Right renal cortex interstitium (tissue), 3 donors: ENCODE results near the gene DERA. TPM values are rescaled to one million over a fixed set of nuclear protein-coding genes. Genes with fewer than 3 reads are reported as not detected.
"Not testable (repeated sequence)": the region's sequence is repeated elsewhere in the genome, so short reads cannot be mapped to it uniquely, and the experiment has no call there.

Experiments
- DNase-seq, 3 donors: peaks; one replicate each; pipeline ENCODE4 v3.0.0-alpha.2; 2013; ENCODE audit warnings: low read depth in 3 of 3, low spot score in 2 of 3
- polyA plus RNA-seq, 3 donors: library from polyadenylated mRNA; unstranded; fragments of 120-200 nt; gene quantifications; one replicate each; pipeline ENCODE4 v1.2.1, GENCODE V29; 2013; ENCODE audit not compliant: insufficient read length in 3 of 3

Gene DERA
- polyA plus RNA-seq, 3 donors: 45.3 to 49.1 (median 49.1) TPM

GRCh38 chr12:15997910-15998309 is 86.8 kb downstream of the DERA start:
- DNase-seq: no peak

DNA sequence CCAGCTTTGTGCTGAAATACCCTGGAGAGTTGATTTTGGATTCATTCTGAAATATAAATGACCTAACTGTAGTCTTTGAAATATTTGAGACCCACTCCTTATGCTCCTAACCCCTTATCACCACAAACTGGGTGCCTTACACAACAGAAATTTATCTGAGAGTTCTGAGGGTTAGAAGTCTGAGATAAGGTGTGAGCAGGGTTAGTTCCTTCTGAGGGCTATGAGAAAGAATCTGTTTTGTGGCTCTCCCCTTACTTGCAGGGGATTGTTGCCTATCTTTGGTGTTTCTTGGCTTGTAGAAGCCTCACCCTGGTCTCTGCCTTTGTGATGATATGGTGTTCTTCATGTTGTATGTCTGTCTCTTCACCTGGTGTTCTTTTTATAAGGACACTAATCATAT is 91.7 kb downstream of the DERA start:
- no peak for DNase-seq

- DNase-seq: no peak
Observed at GRCh38 chr12:16003460-16003859, 92.3 kb downstream of the DERA start.

- DNase-seq: no peak
Observed at GRCh38 chr12:16006752-16007151, 95.6 kb downstream of the DERA start.

GRCh38 chr12:16008421-16008824 is 97.3 kb downstream of the DERA start:
- no peak for DNase-seq

- no peak for DNase-seq
Observed at GRCh38 chr12:16012117-16012516, 101.0 kb downstream of the DERA start.

DNA sequence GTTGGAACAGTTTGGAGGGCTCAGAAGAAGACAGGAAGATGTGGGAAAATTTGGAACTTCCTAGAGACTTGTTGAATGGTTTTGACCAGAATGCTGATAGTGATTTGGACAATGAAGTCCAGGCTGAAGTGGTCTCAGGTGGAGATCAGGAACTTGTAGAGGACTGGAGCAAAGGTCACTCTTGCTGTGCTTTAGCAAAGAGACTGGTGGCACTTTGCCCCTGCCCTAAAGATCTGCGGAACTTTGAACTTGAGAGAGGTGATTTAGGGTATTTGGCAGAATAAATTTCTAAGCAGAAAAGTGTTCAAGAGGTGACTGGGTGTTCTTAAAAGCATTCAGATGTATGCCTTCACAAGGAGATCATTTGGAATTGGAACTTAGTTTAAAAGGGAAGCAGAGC is 102.6 kb downstream of the DERA start:
- not testable (repeated sequence) for DNase-seq

DNA sequence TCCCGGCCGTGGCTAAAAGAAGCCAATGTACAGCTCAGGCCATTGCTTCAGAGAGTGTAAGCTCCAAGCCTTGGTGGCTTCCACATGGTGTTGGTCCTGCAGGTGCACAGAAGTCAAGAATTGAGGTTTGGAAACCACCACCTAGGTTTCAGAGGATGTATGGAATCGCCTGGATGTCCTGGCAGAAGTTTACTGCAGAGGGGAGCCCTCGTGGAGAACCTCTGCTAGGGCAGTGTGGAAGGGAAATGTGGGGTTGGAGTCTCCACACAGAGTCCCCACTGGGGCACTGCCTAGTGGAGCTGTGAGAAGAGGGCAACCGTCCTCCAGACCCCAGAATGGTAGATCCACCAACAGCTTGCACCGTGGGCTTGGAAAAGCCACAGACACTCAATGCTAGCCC is 103.3 kb downstream of the DERA start:
- DNase-seq: not testable (repeated sequence)

- DNase-seq: no peak
Observed at GRCh38 chr12:16016748-16017147, 105.6 kb downstream of the DERA start.

DNA sequence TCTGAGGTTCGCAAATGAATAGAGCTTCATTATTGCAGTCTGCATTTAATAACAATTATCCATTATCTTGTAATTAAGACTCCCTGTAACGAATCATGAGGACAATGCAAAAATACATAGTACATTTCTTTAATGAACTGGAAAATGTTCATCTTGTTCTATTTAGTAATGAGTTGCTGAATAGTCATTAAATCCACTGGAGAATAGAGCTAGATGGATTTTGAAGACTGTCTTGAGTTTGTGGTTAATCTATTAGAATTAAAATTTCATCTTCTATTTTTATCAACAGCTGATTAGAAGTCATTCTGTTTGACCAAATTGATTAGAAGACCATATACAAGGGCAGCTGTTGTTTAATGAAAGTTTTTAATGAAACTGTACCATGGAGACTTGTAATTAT is 107.2 kb downstream of the DERA start:
- DNase-seq: no peak

DNA sequence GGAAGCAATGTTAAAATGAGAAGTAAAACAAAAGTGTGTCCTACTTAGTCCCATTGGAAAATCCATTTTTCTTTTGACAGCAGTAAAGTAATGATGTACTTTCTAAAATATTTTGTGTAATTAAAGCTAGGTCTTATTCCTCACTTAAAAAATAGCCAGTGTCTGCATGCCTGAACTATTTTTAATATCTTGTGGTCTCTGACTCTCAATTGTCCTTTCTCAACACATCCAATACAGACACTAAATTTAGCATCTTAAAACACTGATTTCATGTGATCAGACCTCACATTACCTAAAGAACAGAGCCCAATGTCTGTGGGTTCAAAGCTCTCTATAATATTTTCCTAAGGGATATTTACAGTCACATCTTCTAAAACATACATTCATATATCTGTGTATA is 108.0 kb downstream of the DERA start:
- no peak for DNase-seq

DNA sequence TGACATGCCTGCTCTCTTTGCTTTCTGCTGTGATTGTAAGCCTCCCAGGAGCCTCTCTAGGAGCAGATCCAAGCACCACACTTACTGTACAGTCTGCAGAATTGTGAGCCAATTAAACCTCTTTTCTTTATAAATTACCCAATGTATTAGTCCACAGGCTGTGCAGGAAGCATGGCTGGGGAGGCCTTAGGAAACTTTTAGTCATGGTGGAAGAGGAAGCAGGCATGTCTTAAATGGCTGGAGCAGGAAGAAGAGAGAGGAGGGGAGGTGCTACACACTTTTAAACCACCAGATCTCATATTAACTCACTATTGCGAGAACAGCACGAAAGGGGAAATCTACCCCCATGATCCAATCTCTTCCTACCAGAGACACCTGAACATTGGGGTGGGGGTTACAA is 108.9 kb downstream of the DERA start:
- DNase-seq: no peak

- no peak for DNase-seq
Observed at GRCh38 chr12:16021026-16021425, 109.9 kb downstream of the DERA start.

GRCh38 chr12:16021676-16022075 is 110.5 kb downstream of the DERA start:
- no peak for DNase-seq

- DNase-seq: no peak
Observed at GRCh38 chr12:16027002-16027401, 115.9 kb downstream of the DERA start.

DNA sequence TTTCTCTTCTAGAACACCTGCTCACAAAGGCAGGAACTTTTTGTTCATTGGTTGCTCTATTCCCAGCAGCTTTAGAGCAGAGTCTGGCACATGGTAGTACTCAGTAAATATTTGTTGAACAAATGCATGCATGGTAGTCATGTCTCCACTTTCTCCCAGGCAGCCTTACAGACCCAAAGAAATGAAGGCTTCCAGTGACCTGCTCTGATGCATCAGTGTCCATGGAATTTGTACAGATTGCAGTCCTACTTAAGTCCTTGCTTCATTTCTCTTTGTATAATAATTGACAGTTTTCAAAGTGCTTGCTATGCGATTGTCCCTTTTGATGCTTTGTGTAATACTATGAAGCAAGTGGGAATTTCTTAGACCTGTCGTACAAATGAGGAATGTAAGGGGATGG is 119.6 kb downstream of the DERA start:
- DNase-seq: no peak

GRCh38 chr12:16034136-16034817 is 123.1 kb downstream of the DERA start:
- no peak for DNase-seq

- DNase-seq: no peak
Observed at GRCh38 chr12:16036073-16036472, 124.9 kb downstream of the DERA start.

- no peak for DNase-seq
Observed at GRCh38 chr12:16037533-16037932, 126.4 kb downstream of the DERA start.

GRCh38 chr12:16043480-16043879 is 132.3 kb downstream of the DERA start:
- DNase-seq: no peak

- no peak for DNase-seq
Observed at GRCh38 chr12:16046266-16046665, 135.1 kb downstream of the DERA start.

DNA sequence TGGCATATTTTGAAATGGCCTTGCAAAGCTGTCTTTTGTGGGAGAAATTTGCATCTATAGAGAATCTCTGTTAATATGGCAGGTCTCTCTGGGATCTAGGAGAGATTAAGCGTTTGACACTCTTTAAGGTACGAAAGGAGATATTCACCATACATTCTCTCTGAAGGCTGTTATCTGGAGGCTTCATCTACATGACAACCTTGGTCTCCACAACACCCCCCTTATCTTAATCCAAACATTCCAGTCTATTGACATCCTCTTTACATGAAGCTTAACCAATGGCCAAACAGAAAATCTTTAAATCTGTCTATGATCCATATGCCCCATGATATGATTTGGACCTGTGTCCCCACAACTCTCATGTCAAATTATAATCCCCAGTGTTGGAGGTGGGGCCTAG is 137.4 kb downstream of the DERA start:
- DNase-seq: no peak

GRCh38 chr12:16056910-16057309 is 145.8 kb downstream of the DERA start:
- DNase-seq: no peak
